Measurements from ENCODE around the gene EYS.
"Not testable (repeated sequence)": the region's sequence is repeated elsewhere in the genome, so short reads cannot be mapped to it uniquely, and the experiment has no call there.

Gene EYS

GRCh38 chr6:64527899-64528298 is 1179.1 kb downstream of the EYS start:
- H3K4me1 Mint-ChIP-seq: no peaks in the 10 kb centered on the region
- no peak overlapping the region for H3K27ac Mint-ChIP-seq
- H3K9me3 Mint-ChIP-seq: peaks cover 0 to 7% of the 10 kb centered on the region in 2 donors
- DNase-seq (no peak), ATAC-seq (no peak)
- H3K4me3 Mint-ChIP-seq: no peak overlapping the region
- no peaks in the 10 kb centered on the region for H3K27me3 Mint-ChIP-seq

GRCh38 chr6:64522859-64523258 is 1184.2 kb downstream of the EYS start:
- H3K27ac Mint-ChIP-seq: no peak overlapping the region
- no peaks in the 10 kb centered on the region for H3K4me1 Mint-ChIP-seq
- no peak for ATAC-seq
- peaks cover 4 to 15% of the 10 kb centered on the region in 2 donors for H3K9me3 Mint-ChIP-seq
- no peaks in the 10 kb centered on the region for H3K27me3 Mint-ChIP-seq
- no peak for DNase-seq
- no peak overlapping the region for H3K4me3 Mint-ChIP-seq

GRCh38 chr6:64520050-64520449 is 1187.0 kb downstream of the EYS start:
- DNase-seq (no peak), ATAC-seq (no peak)
- no peak overlapping the region for H3K4me3 Mint-ChIP-seq
- H3K27ac Mint-ChIP-seq: no peak overlapping the region
- H3K9me3 Mint-ChIP-seq: peaks cover 10 to 15% of the 10 kb centered on the region in 2 donors
- H3K4me1 Mint-ChIP-seq: no peaks in the 10 kb centered on the region
- H3K27me3 Mint-ChIP-seq: no peaks in the 10 kb centered on the region

GRCh38 chr6:64516393-64516792 is 1190.6 kb downstream of the EYS start:
- DNase-seq (no peak), ATAC-seq (no peak)
- H3K27ac Mint-ChIP-seq: no peak overlapping the region
- H3K4me1 Mint-ChIP-seq: no peaks in the 10 kb centered on the region
- peaks cover 8 to 16% of the 10 kb centered on the region in 2 donors for H3K9me3 Mint-ChIP-seq
- H3K4me3 Mint-ChIP-seq: no peak overlapping the region
- H3K27me3 Mint-ChIP-seq: no peaks in the 10 kb centered on the region

- H3K4me1 Mint-ChIP-seq: no peaks in the 10 kb centered on the region
- ATAC-seq (no peak), DNase-seq (no peak)
- H3K9me3 Mint-ChIP-seq: peaks cover 11 to 12% of the 10 kb centered on the region in 2 donors
- H3K4me3 Mint-ChIP-seq: no peak overlapping the region
- no peaks in the 10 kb centered on the region for H3K27me3 Mint-ChIP-seq
- no peak overlapping the region for H3K27ac Mint-ChIP-seq
Measured at GRCh38 chr6:64507661-64508060, 1199.4 kb downstream of the EYS start.

GRCh38 chr6:64505312-64505711 is 1201.7 kb downstream of the EYS start:
- Mint-ChIP-seq H3K4me3 (no peak overlapping the region), H3K4me1 (no peaks in the 10 kb centered on the region), H3K9me3 (peaks cover 5 to 12% of the 10 kb centered on the region in 2 donors), H3K27me3 (no peaks in the 10 kb centered on the region), H3K27ac (no peak overlapping the region)
- ATAC-seq: no peak
- no peak for DNase-seq

- no peak overlapping the region for H3K4me3 Mint-ChIP-seq
- ATAC-seq (no peak), DNase-seq (no peak)
- H3K27me3 Mint-ChIP-seq: no peaks in the 10 kb centered on the region
- peaks cover 7 to 15% of the 10 kb centered on the region in 2 donors for H3K9me3 Mint-ChIP-seq
- H3K4me1 Mint-ChIP-seq: no peaks in the 10 kb centered on the region
- no peak overlapping the region for H3K27ac Mint-ChIP-seq
Measured at GRCh38 chr6:64504503-64504902, 1202.5 kb downstream of the EYS start.

GRCh38 chr6:64502801-64503200 is 1204.2 kb downstream of the EYS start:
- Mint-ChIP-seq H3K27me3 (no peaks in the 10 kb centered on the region), H3K27ac (no peak overlapping the region), H3K4me1 (no peaks in the 10 kb centered on the region), H3K9me3 (peaks cover 8 to 23% of the 10 kb centered on the region in 2 donors), H3K4me3 (no peak overlapping the region)
- ATAC-seq (no peak), DNase-seq (no peak)

- Mint-ChIP-seq H3K9me3 (peaks cover 10 to 22% of the 10 kb centered on the region in 2 donors), H3K27ac (no peak overlapping the region), H3K4me1 (no peaks in the 10 kb centered on the region), H3K4me3 (no peak overlapping the region), H3K27me3 (no peaks in the 10 kb centered on the region)
- no peak for ATAC-seq
- DNase-seq: no peak
Measured at GRCh38 chr6:64497634-64498033, 1209.4 kb downstream of the EYS start.

- ATAC-seq (no peak), DNase-seq (no peak)
- Mint-ChIP-seq H3K9me3 (peaks cover 0 to 6% of the 10 kb centered on the region in 2 donors), H3K4me1 (no peaks in the 10 kb centered on the region), H3K4me3 (no peak overlapping the region), H3K27me3 (no peaks in the 10 kb centered on the region), H3K27ac (no peak overlapping the region)
Measured at GRCh38 chr6:64489763-64490162, 1217.3 kb downstream of the EYS start.

- H3K4me3 Mint-ChIP-seq: no peak overlapping the region
- no peaks in the 10 kb centered on the region for H3K27me3 Mint-ChIP-seq
- H3K27ac Mint-ChIP-seq: no peak overlapping the region
- DNase-seq: no peak
- no peaks in the 10 kb centered on the region for H3K9me3 Mint-ChIP-seq
- no peaks in the 10 kb centered on the region for H3K4me1 Mint-ChIP-seq
- ATAC-seq: no peak
Measured at GRCh38 chr6:64486578-64487351, 1220.3 kb downstream of the EYS start.

GRCh38 chr6:64483956-64484499 is 1223.0 kb downstream of the EYS start:
- no peak overlapping the region for H3K4me3 Mint-ChIP-seq
- ATAC-seq (no peak), DNase-seq (no peak)
- no peaks in the 10 kb centered on the region for H3K9me3 Mint-ChIP-seq
- no peaks in the 10 kb centered on the region for H3K27me3 Mint-ChIP-seq
- no peak overlapping the region for H3K27ac Mint-ChIP-seq
- H3K4me1 Mint-ChIP-seq: no peaks in the 10 kb centered on the region

GRCh38 chr6:64482631-64483030 is 1224.4 kb downstream of the EYS start:
- Mint-ChIP-seq H3K27me3 (no peaks in the 10 kb centered on the region), H3K9me3 (no peaks in the 10 kb centered on the region), H3K4me1 (no peaks in the 10 kb centered on the region), H3K4me3 (no peak overlapping the region), H3K27ac (no peak overlapping the region)
- ATAC-seq (no peak), DNase-seq (no peak)

GRCh38 chr6:64479134-64479533 is 1227.9 kb downstream of the EYS start:
- H3K4me3 Mint-ChIP-seq: no peak overlapping the region
- no peaks in the 10 kb centered on the region for H3K9me3 Mint-ChIP-seq
- no peak for ATAC-seq
- DNase-seq: no peak
- H3K27me3 Mint-ChIP-seq: no peaks in the 10 kb centered on the region
- H3K4me1 Mint-ChIP-seq: no peaks in the 10 kb centered on the region
- no peak overlapping the region for H3K27ac Mint-ChIP-seq

- no peak overlapping the region for H3K4me3 Mint-ChIP-seq
- ATAC-seq: no peak
- H3K27me3 Mint-ChIP-seq: no peaks in the 10 kb centered on the region
- no peak overlapping the region for H3K27ac Mint-ChIP-seq
- no peaks in the 10 kb centered on the region for H3K9me3 Mint-ChIP-seq
- DNase-seq: no peak
- no peaks in the 10 kb centered on the region for H3K4me1 Mint-ChIP-seq
Measured at GRCh38 chr6:64477391-64477790, 1229.6 kb downstream of the EYS start.

GRCh38 chr6:64476935-64477334 is 1230.1 kb downstream of the EYS start:
- ATAC-seq (no peak), DNase-seq (no peak)
- no peaks in the 10 kb centered on the region for H3K4me1 Mint-ChIP-seq

GRCh38 chr6:64469405-64469804 is 1237.6 kb downstream of the EYS start:
- DNase-seq, H3K27ac Mint-ChIP-seq, ATAC-seq, H3K4me1 Mint-ChIP-seq, H3K4me3 Mint-ChIP-seq, H3K27me3 Mint-ChIP-seq: not testable (repeated sequence)
- peaks cover 14 to 31% of the 10 kb centered on the region in 2 donors for H3K9me3 Mint-ChIP-seq

More at GRCh38 chr6:64476935-64477334, 1230.1 kb downstream of the EYS start:
- Mint-ChIP-seq H3K4me3 (no peak overlapping the region), H3K9me3 (no peaks in the 10 kb centered on the region), H3K27ac (no peak overlapping the region), H3K27me3 (no peaks in the 10 kb centered on the region)
